Upper lobe of right lung (tissue), 1 donor: ENCODE results near the gene ANO2. TPM values are rescaled to one million over a fixed set of nuclear protein-coding genes. Genes with fewer than 3 reads are reported as not detected.

ENCODE experiments used
- ATAC-seq: fragments of 200-7000 bp; cut with Tn5 transposase; one replicate; pipeline ENCODE4 v1.9.1; 2020; ENCODE audit warnings: mild to moderate bottlenecking, moderate library complexity
- DNase-seq: peaks from one replicate; pipeline ENCODE4 v3.0.0-alpha.2; 2020
- H3K27ac ChIP-seq: fragments of 200-600 bp; one replicate; pipeline ENCODE4 v1.8.0; 2022
- H3K27me3 ChIP-seq: fragments of 200-600 bp; one replicate; pipeline ENCODE4 v1.8.0; 2022; ENCODE audit warnings: mild to moderate bottlenecking
- H3K36me3 ChIP-seq: fragments of 200-600 bp; one replicate; pipeline ENCODE4 v1.8.0; 2022
- H3K4me1 ChIP-seq: fragments of 200-600 bp; one replicate; pipeline ENCODE4 v1.8.0; 2022
- H3K4me3 ChIP-seq: fragments of 200-600 bp; one replicate; pipeline ENCODE4 v1.8.0; 2022; ENCODE audit warnings: mild to moderate bottlenecking
- H3K9me3 ChIP-seq: fragments of 200-600 bp; one replicate; pipeline ENCODE4 v1.8.0; 2022
- intact Hi-C: fragments of 100-400 bp; cut with DNase I; formaldehyde crosslinking; loops from one replicate; pipeline ENCODE4 v1.11.0; 2022
- total RNA-seq: library from RNA; stranded (reverse); fragmentation: NEBNext Ultra II Directional; extraction: Animal tissue kit (Norgen Biotek cat#: 25700); gene quantifications from one replicate; pipeline ENCODE4 v1.2.1, GENCODE V29; 2021
- TF ChIP-seq, protein P1 (sequence below): fragments of 200-600 bp; IDR thresholded peaks from one replicate; pipeline ENCODE4 v1.8.0; 2022; ENCODE audit warnings: antibody characterized with exemption
- donor health status: DM: no; HTN: yes; CAD: no; lungs with severe emphysema.

Gene ANO2
- total RNA-seq, 1 donor from 2014 or later, result 36.8 TPM

DNA sequence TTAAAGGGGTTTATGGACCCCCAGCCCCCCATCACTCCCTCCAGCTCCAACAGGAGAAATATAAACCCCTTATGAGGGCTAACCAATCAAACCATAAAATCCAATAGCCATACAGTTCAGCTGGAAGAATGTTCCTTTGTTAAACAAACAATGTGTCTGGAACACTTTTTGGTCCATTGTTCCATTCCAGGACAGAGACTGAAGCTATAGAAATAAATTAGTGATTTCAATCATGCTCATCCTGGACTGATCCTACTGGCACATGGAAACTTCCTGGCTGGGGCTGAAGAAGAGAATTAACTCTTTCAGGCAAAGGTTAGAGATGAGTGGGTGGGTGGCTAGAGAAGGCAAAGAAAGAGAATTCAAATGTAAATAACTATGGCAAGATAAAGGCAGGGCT lies 63.4 kb downstream of the ANO2 start:
- DNase-seq (no peak), ATAC-seq (no peak)
- H3K36me3 ChIP-seq, result no peaks in the 10 kb centered on the region
- no peaks in the 10 kb centered on the region for H3K4me1 ChIP-seq
- no peak overlapping the region for H3K4me3 ChIP-seq
- TF ChIP-seq, protein P1, sequence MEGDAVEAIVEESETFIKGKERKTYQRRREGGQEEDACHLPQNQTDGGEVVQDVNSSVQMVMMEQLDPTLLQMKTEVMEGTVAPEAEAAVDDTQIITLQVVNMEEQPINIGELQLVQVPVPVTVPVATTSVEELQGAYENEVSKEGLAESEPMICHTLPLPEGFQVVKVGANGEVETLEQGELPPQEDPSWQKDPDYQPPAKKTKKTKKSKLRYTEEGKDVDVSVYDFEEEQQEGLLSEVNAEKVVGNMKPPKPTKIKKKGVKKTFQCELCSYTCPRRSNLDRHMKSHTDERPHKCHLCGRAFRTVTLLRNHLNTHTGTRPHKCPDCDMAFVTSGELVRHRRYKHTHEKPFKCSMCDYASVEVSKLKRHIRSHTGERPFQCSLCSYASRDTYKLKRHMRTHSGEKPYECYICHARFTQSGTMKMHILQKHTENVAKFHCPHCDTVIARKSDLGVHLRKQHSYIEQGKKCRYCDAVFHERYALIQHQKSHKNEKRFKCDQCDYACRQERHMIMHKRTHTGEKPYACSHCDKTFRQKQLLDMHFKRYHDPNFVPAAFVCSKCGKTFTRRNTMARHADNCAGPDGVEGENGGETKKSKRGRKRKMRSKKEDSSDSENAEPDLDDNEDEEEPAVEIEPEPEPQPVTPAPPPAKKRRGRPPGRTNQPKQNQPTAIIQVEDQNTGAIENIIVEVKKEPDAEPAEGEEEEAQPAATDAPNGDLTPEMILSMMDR, result no peak
- H3K27me3 ChIP-seq, result peaks cover 4% of the 10 kb centered on the region
- intact Hi-C loops, result no loop called here
- no peaks in the 10 kb centered on the region for H3K9me3 ChIP-seq
- no peak overlapping the region for H3K27ac ChIP-seq

- Histone ChIP-seq H3K27ac (no peak overlapping the region), H3K27me3 (peaks cover 4% of the 10 kb centered on the region), H3K4me1 (no peaks in the 10 kb centered on the region), H3K4me3 (no peak overlapping the region), H3K9me3 (no peaks in the 10 kb centered on the region), H3K36me3 (no peaks in the 10 kb centered on the region)
- ATAC-seq (no peak), DNase-seq (no peak)
- TF ChIP-seq, protein P1, result no peak
- intact Hi-C loops, result no loop called here
Measured at GRCh38 chr12:5881101-5881606, 63.9 kb downstream of the ANO2 start.

DNA sequence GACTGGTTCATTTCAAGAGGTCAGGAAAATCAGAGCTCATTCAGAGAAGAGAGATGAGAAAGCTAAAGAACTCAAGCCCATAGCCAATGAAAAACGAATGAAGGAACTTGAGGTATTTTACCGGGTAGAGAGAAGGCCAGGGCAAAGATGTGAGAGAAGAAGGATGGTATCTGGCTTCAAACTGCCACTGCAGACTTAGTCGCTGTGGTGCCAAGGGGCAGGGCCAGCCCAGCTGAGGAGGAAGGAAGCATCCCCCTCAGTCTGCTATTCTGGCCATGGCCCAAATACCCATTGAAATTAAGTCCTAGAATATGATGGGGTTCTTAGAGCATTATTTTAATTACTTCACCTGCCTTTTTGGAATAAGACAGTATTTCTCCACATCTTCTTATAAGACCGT lies 69.2 kb downstream of the ANO2 start:
- no peaks in the 10 kb centered on the region for H3K27me3 ChIP-seq
- intact Hi-C loops, result no loop called here

GRCh38 chr12:5874514-5874913 lies 70.5 kb downstream of the ANO2 start:
- ATAC-seq, result no peak

More for the DNA sequence above, 69.2 kb downstream of the ANO2 start:
- Histone ChIP-seq H3K9me3 (no peaks in the 10 kb centered on the region), H3K36me3 (no peaks in the 10 kb centered on the region), H3K27ac (no peak overlapping the region), H3K4me1 (no peaks in the 10 kb centered on the region), H3K4me3 (no peak overlapping the region)
- ATAC-seq (no peak), DNase-seq (no peak)
- TF ChIP-seq, protein P1, result no peak

GRCh38 chr12:5873281-5873919 lies 71.7 kb downstream of the ANO2 start:
- H3K9me3 ChIP-seq, result no peaks in the 10 kb centered on the region
- no peaks in the 10 kb centered on the region for H3K27me3 ChIP-seq
- no peaks in the 10 kb centered on the region for H3K36me3 ChIP-seq
- no peak overlapping the region for H3K27ac ChIP-seq
- intact Hi-C loops, result no loop called here
- DNase-seq (no peak), ATAC-seq (no peak)
- H3K4me1 ChIP-seq, result no peaks in the 10 kb centered on the region
- no peak overlapping the region for H3K4me3 ChIP-seq
- TF ChIP-seq, protein P1, result no peak

More at GRCh38 chr12:5874514-5874913, 70.5 kb downstream of the ANO2 start:
- Histone ChIP-seq H3K27me3 (no peaks in the 10 kb centered on the region), H3K27ac (no peak overlapping the region), H3K4me1 (no peaks in the 10 kb centered on the region), H3K9me3 (no peaks in the 10 kb centered on the region), H3K4me3 (no peak overlapping the region), H3K36me3 (no peaks in the 10 kb centered on the region)
- no peak for DNase-seq
- TF ChIP-seq, protein P1, result no peak
- intact Hi-C loops, result no loop called here

DNA sequence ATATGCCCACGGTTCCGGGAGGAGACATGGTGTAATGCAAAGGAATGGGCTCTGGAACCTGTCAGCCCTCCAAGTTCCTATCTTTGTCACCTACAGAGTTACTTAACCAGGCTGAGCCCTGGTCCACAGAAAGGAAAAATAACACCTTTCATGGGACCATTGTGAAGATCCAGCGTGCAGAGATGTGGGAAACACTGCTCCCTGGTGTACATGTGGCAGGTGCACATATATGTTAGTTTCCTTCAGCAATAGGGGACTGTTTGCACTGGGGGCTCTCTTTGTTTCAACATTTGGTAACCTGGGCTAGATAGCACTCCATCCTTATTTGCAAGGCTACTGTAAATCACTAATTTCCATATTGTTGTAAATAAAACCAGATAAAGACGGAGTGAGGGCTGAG lies 72.3 kb downstream of the ANO2 start:
- ATAC-seq (no peak), DNase-seq (no peak)
- intact Hi-C loops, result no loop called here

More for the DNA sequence above, 72.3 kb downstream of the ANO2 start:
- Histone ChIP-seq H3K27me3 (no peaks in the 10 kb centered on the region), H3K27ac (no peak overlapping the region), H3K4me1 (no peaks in the 10 kb centered on the region), H3K9me3 (no peaks in the 10 kb centered on the region), H3K4me3 (no peak overlapping the region), H3K36me3 (no peaks in the 10 kb centered on the region)
- TF ChIP-seq, protein P1, result no peak
